Mesendoderm (in vitro differentiated cells): ENCODE measurements around the gene TRIM33.

Source experiments
- DNase-seq: peaks from one replicate; pipeline ENCODE4 v3.0.0; 2013
- H2AK5ac ChIP-seq: 2 replicates; pipeline ENCODE4 v1.6.1; 2013; ENCODE audit warnings: low read length, inconsistent platforms
- H2BK120ac ChIP-seq: 2 replicates; pipeline ENCODE4 v1.6.1; 2013; ENCODE audit warnings: low read depth, mild to moderate bottlenecking, low read length, moderate library complexity, mixed read lengths
- H2BK15ac ChIP-seq: replicated peaks from 2 replicates; pipeline ENCODE4 v1.6.1; 2013; ENCODE audit warnings: low read depth, mild to moderate bottlenecking, moderate library complexity
- H2BK5ac ChIP-seq: 2 replicates; pipeline ENCODE4 v1.6.1; 2013; ENCODE audit warnings: low read length, inconsistent platforms
- H3K18ac ChIP-seq: 2 replicates; pipeline ENCODE4 v1.6.1; 2013; ENCODE audit warnings: mild to moderate bottlenecking, low read length, mixed read lengths
- H3K23ac ChIP-seq: one replicate; pipeline ENCODE4 v1.6.1; 2013; ENCODE audit warnings: low read length
- H3K27ac ChIP-seq: 2 replicates; pipeline ENCODE4 v1.5.1; 2013; ENCODE audit warnings: low read depth, mild to moderate bottlenecking, inconsistent platforms, low read length, moderate library complexity
- H3K27me3 ChIP-seq: 2 replicates; pipeline ENCODE4 v1.6.1; 2013; ENCODE audit warnings: low read length, control low read depth, mild to moderate bottlenecking, inconsistent platforms; ENCODE audit not compliant: insufficient read depth, poor library complexity
- H3K36me3 ChIP-seq: 2 replicates; pipeline ENCODE4 v1.6.1; 2013; ENCODE audit warnings: low read length, inconsistent platforms; ENCODE audit not compliant: control insufficient read depth, insufficient read depth
- H3K4ac ChIP-seq: one replicate; pipeline ENCODE4 v1.6.1; 2013; ENCODE audit warnings: low read depth, mild to moderate bottlenecking, low read length, moderate library complexity
- H3K4me1 ChIP-seq: 2 replicates; pipeline ENCODE4 v1.6.1; 2013; ENCODE audit warnings: low read depth, low read length, inconsistent platforms; ENCODE audit not compliant: control insufficient read depth
- H3K4me2 ChIP-seq: 2 replicates; pipeline ENCODE4 v1.6.1; 2013; ENCODE audit warnings: low read length
- H3K4me3 ChIP-seq: 2 replicates; pipeline ENCODE4 v1.5.1; 2013; ENCODE audit warnings: mild to moderate bottlenecking, low read length
- H3K56ac ChIP-seq: one replicate; pipeline ENCODE4 v1.6.1; 2013; ENCODE audit warnings: low read length
- H3K79me1 ChIP-seq: 2 replicates; pipeline ENCODE4 v1.6.1; 2013; ENCODE audit warnings: low read length, inconsistent platforms
- H3K79me2 ChIP-seq: 2 replicates; pipeline ENCODE4 v1.6.1; 2013; ENCODE audit warnings: mild to moderate bottlenecking, low read length; ENCODE audit not compliant: control insufficient read depth, insufficient read depth
- H3K9ac ChIP-seq: 2 replicates; pipeline ENCODE4 v1.6.1; 2013; ENCODE audit warnings: low read length, inconsistent platforms
- H4K5ac ChIP-seq: one replicate; pipeline ENCODE4 v1.6.1; 2013; ENCODE audit warnings: low read length
- H4K8ac ChIP-seq: one replicate; pipeline ENCODE4 v1.6.1; 2013; ENCODE audit warnings: low read depth, mild to moderate bottlenecking, control low read depth, low read length, moderate library complexity
- WGBS: extraction: QIAGEN DNeasy Blood & Tissue Kit; methylation state at CpG from one replicate; pipeline ENCODE4 v1.1.7; 2013; ENCODE audit warnings: low lambda C conversion rate, missing lambda C conversion rate; ENCODE audit not compliant: insufficient coverage; ENCODE audit errors: extremely low coverage; 5-methylcytosine and 5-hydroxymethylcytosine counted together

TRIM33 gene

DNA sequence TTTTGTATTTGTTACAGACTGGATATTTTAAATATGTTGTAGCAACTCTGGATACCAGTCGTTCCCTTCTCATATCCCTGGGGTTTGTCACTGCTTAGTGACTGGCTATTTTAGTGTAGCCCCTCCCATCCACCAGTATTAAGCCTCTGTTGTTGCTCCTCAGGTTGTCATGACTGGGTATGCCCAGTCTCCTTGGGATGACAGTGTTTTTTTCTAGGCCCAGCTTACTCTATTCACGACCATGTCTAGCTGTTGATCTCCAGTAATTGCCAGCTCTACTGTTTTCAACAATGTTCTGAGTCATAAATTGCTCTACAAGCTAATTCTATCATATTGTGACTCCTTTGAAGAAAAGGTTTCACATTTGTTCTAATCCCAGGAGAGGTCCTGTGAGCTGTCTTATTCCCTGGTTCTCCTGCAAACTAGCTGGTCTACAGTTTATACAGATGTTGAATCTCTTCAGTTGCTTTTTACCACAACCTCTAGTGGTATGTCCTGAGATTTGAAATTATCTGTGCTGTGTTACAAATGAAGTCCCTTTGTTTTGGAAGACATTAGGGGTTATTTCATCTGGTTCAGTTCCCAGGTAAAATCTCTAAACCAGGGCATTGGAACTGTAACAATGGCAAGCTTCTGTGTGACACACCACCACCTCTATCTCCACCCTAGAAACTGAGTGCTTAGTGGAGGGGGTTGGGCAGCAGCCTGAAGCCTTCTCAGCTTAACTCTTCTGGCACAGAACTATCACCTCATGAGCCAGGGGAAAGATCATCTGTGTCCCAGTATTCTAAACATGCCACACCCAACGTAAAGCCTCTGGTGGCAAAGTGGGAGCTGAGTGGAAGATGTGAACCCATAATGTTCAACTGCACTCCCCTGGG is 124.6 kb downstream of the TRIM33 start:
- Histone ChIP-seq H3K4ac (no peak overlapping the region), H3K23ac (no peak overlapping the region), H3K79me1 (no peaks in the 10 kb centered on the region), H4K8ac (no peak overlapping the region), H3K4me1 (peaks cover 4% of the 10 kb centered on the region), H2AK5ac (no peak overlapping the region), H3K27me3 (no peaks in the 10 kb centered on the region), H4K5ac (no peak overlapping the region), H3K27ac (no peak overlapping the region), H3K18ac (no peak overlapping the region), H3K4me2 (no peak overlapping the region), H2BK5ac (peak overlapping the region; percentile 27), H2BK15ac (no peak overlapping the region), H3K4me3 (no peak overlapping the region), H2BK120ac (no peak overlapping the region), H3K79me2 (no peaks in the 10 kb centered on the region), H3K36me3 (no peaks in the 10 kb centered on the region), H3K56ac (peak overlapping the region; percentile 15), H3K9ac (no peak overlapping the region)
- no CpG with 5 or more reads among the region's 3 CpGs for WGBS
- DNase-seq = peak; percentile 38

DNA sequence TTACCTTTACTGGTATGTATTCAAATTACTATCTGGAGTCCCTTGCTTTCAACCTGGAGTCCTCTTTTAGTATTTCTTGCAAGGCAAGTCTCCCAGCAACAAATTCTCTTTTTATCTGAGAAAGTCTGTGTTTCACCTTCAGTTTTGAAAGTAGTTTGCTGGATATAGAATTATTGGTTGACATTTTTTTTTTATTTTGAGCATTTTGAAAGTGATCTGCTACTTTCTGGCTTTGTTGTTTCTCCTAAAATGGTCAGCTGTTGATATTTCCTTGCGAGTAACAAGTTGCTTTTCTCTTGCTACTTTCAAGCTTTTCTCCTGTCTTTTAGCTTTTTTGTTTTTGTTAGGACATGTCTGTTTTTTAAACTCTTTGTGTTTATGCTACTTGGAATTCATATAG is 126.1 kb downstream of the TRIM33 start:
- no peak overlapping the region for H3K27ac ChIP-seq
- no peak overlapping the region for H3K18ac ChIP-seq
- WGBS = no CpG with 5 or more reads among the region's 1 CpG
- no peak overlapping the region for H3K4me3 ChIP-seq
- H3K27me3 ChIP-seq = no peaks in the 10 kb centered on the region
- H3K9ac ChIP-seq = no peak overlapping the region
- H3K79me1 ChIP-seq = no peaks in the 10 kb centered on the region
- no peak overlapping the region for H3K23ac ChIP-seq
- no peak overlapping the region for H4K5ac ChIP-seq
- no peak overlapping the region for H4K8ac ChIP-seq
- H3K79me2 ChIP-seq = no peaks in the 10 kb centered on the region
- DNase-seq = no peak
- no peak overlapping the region for H2AK5ac ChIP-seq
- no peak overlapping the region for H2BK15ac ChIP-seq
- no peak overlapping the region for H2BK5ac ChIP-seq
- H3K4ac ChIP-seq = no peak overlapping the region
- no peak overlapping the region for H2BK120ac ChIP-seq
- peaks cover 4% of the 10 kb centered on the region for H3K4me1 ChIP-seq
- H3K56ac ChIP-seq = no peak overlapping the region
- no peaks in the 10 kb centered on the region for H3K36me3 ChIP-seq
- H3K4me2 ChIP-seq = no peak overlapping the region

DNA sequence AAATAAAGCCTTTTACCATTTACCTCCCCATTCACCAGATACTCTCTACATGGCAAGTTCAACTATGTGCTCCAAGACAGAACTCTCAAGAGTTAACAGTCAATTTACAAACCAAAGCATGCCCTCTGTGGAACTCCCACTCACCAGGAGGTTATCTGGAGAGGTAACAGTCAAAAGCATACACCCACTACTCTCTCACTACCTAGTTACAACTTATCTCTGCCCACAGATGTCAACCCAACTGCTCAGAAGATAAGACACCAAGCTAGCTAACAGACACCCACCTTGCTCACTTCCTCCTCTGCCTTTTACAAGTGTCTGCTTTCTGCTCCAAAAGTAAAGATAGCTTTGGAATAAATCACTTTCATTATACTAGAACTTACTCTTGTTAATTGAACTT is 131.0 kb downstream of the TRIM33 start:
- Histone ChIP-seq H4K5ac (no peak overlapping the region), H2BK120ac (no peak overlapping the region), H3K79me1 (no peaks in the 10 kb centered on the region), H3K4me3 (no peak overlapping the region), H2BK15ac (no peak overlapping the region), H2AK5ac (no peak overlapping the region), H3K9ac (no peak overlapping the region), H3K23ac (no peak overlapping the region), H4K8ac (no peak overlapping the region), H3K4me2 (no peak overlapping the region), H3K27ac (no peak overlapping the region), H3K36me3 (no peaks in the 10 kb centered on the region), H3K27me3 (no peaks in the 10 kb centered on the region), H3K4ac (no peak overlapping the region), H3K18ac (no peak overlapping the region), H3K56ac (no peak overlapping the region), H3K79me2 (no peaks in the 10 kb centered on the region), H3K4me1 (no peaks in the 10 kb centered on the region), H2BK5ac (no peak overlapping the region)
- DNase-seq = peak; percentile 93

DNA sequence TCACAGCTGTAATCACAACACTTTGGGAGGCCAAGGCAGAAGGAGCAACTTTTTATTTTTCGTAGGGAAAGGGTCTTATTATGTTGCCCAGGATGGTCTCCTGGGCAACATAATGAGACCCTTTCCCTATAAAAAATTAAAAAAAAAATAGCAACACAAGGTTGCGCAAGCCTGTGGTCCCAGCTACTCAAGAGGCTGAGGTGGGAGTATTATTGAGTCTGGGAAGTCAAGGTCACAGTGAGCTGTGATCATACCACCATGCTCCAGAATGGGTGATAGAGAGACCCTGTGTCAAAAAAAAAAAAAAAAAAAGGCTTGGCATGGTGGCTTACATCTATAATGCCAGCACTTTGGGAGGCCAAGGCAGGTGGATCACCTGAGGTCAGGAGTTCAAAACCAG is 131.6 kb downstream of the TRIM33 start:
- Histone ChIP-seq H3K79me2 (no peaks in the 10 kb centered on the region), H3K9ac (no peak overlapping the region), H2BK15ac (no peak overlapping the region), H2BK120ac (peak overlapping the region; percentile 23), H3K4ac (peak overlapping the region; percentile 16), H3K27ac (no peak overlapping the region), H3K36me3 (no peaks in the 10 kb centered on the region), H3K79me1 (no peaks in the 10 kb centered on the region), H2AK5ac (no peak overlapping the region), H3K18ac (no peak overlapping the region), H3K27me3 (no peaks in the 10 kb centered on the region), H3K4me3 (no peak overlapping the region), H3K4me1 (no peaks in the 10 kb centered on the region), H4K5ac (no peak overlapping the region), H3K56ac (no peak overlapping the region), H4K8ac (no peak overlapping the region), H3K23ac (no peak overlapping the region), H3K4me2 (no peak overlapping the region), H2BK5ac (no peak overlapping the region)
- WGBS = no CpG with 5 or more reads among the region's 2 CpGs
- DNase-seq = no peak

DNA sequence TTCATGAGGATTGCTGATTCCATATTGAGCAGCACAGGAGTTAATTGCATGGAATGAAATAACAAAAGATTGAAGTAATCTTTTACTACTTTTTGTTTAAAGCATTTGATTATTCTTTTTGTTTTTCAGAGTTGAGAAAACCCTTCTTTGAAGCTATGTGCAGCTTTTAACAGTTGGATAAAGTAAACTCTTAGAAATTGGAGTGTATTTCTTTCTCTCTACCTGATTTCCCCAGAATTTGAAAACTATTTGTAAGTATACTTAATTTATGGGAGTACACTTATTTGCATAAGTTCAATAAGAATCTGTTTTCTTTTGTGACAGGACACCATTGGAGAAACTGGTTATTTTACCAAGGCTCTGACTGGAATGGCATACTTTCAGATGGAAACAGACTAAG is 133.6 kb downstream of the TRIM33 start:
- Histone ChIP-seq H3K9ac (no peak overlapping the region), H3K4me1 (no peaks in the 10 kb centered on the region), H3K4ac (no peak overlapping the region), H3K4me3 (no peak overlapping the region), H3K56ac (no peak overlapping the region), H3K4me2 (no peak overlapping the region), H2AK5ac (no peak overlapping the region), H3K79me2 (no peaks in the 10 kb centered on the region), H4K8ac (no peak overlapping the region), H3K27me3 (no peaks in the 10 kb centered on the region), H2BK120ac (no peak overlapping the region), H2BK5ac (no peak overlapping the region), H3K23ac (no peak overlapping the region), H3K79me1 (no peaks in the 10 kb centered on the region), H3K18ac (no peak overlapping the region), H2BK15ac (no peak overlapping the region), H3K36me3 (no peaks in the 10 kb centered on the region), H4K5ac (no peak overlapping the region), H3K27ac (no peak overlapping the region)
- DNase-seq = peak; percentile 39

DNA sequence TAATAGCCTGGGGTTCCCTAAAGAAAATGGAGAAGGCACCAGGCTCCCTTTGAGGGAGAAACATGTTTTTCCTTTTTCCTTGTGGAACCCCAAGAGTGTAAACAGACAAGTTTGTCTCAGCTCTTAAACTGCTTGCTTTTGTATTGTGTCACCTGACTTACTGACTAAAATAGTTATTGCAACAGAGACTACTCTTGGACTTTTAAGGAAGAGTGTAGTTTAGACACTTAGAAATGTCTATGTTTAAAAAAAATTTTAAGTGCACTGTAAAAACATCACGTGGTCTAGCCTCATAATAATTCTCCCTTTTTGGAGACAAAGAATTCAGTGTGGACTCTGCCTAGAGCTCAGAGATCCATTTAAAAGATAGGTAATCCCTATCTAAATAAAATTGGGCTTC is 141.1 kb downstream of the TRIM33 start:
- no peak for DNase-seq
- WGBS = no CpG with 5 or more reads among the region's 1 CpG
- H2BK15ac ChIP-seq = no peak overlapping the region
- H3K79me1 ChIP-seq = no peaks in the 10 kb centered on the region
- no peak overlapping the region for H3K4ac ChIP-seq
- H2BK5ac ChIP-seq = no peak overlapping the region
- no peak overlapping the region for H3K56ac ChIP-seq
- H3K79me2 ChIP-seq = no peaks in the 10 kb centered on the region
- no peak overlapping the region for H3K4me3 ChIP-seq
- no peak overlapping the region for H2BK120ac ChIP-seq
- no peak overlapping the region for H3K4me2 ChIP-seq
- H3K27me3 ChIP-seq = no peaks in the 10 kb centered on the region
- peaks cover 4% of the 10 kb centered on the region for H3K4me1 ChIP-seq
- no peak overlapping the region for H4K8ac ChIP-seq
- no peaks in the 10 kb centered on the region for H3K36me3 ChIP-seq
- H3K18ac ChIP-seq = no peak overlapping the region
- no peak overlapping the region for H3K23ac ChIP-seq
- no peak overlapping the region for H2AK5ac ChIP-seq
- H4K5ac ChIP-seq = no peak overlapping the region
- no peak overlapping the region for H3K9ac ChIP-seq
- H3K27ac ChIP-seq = no peak overlapping the region
